ENCODE measurements around the gene SERPINA9. TPM values are rescaled to one million over a fixed set of nuclear protein-coding genes. Genes with fewer than 3 reads are reported as not detected.

The SERPINA9 gene
- total and polyA plus RNA-seq, 8 donors = 1.1 TPM; not detected in 7

DNA sequence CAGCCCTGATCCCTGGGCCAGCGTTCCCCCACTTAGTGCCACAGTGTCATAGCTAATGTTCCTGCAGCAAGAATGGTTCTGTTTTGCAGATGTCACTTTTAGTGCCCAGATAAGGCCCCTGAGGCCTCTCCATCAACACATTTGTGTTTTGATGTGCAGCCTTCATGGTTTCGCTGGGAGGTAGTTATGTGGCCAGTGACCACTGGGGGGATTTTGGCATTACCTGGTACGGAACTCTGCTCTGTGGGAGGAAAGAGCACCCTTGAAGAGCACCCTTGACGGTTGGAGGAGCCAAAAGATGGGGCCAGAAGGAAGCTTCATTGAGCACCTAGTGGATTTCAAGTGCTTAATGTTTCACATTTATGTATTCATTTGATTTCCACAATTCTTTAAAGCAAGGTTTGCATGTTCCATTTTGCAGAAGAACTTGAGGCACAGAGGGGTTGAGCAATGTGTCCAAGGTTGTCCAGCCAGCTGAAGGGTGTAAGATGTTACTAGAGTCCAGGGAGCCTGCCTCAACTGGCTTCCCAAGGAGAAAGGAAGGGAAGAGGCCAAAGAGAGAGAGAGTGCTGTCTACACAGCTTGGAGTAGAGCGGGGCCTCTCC lies 36.4 kb downstream of the SERPINA9 start:
- Histone ChIP-seq H3K4me3 (no peak overlapping the region), H3K36me3 (no peaks in the 10 kb centered on the region), H3K4me1 (no peaks in the 10 kb centered on the region), H3K27ac (no peak overlapping the region), H3K9me3 (no peaks in the 10 kb centered on the region), H3K27me3 (peaks cover 0 to 29% (median 0%) of the 10 kb centered on the region in 3 donors)
- 70 to 83% (median 77%) methylated on average over 5 of the region's 5 CpGs for WGBS, 5 donors
- TF ChIP-seq EP300 (IDR thresholded peaks at IDR 0.05) (no peak), POLR2AphosphoS5 (IDR thresholded peaks at IDR 0.05) (no peak), POLR2A (IDR thresholded peaks at IDR 0.05) (no peak)
- TF ChIP-seq, protein P1, sequence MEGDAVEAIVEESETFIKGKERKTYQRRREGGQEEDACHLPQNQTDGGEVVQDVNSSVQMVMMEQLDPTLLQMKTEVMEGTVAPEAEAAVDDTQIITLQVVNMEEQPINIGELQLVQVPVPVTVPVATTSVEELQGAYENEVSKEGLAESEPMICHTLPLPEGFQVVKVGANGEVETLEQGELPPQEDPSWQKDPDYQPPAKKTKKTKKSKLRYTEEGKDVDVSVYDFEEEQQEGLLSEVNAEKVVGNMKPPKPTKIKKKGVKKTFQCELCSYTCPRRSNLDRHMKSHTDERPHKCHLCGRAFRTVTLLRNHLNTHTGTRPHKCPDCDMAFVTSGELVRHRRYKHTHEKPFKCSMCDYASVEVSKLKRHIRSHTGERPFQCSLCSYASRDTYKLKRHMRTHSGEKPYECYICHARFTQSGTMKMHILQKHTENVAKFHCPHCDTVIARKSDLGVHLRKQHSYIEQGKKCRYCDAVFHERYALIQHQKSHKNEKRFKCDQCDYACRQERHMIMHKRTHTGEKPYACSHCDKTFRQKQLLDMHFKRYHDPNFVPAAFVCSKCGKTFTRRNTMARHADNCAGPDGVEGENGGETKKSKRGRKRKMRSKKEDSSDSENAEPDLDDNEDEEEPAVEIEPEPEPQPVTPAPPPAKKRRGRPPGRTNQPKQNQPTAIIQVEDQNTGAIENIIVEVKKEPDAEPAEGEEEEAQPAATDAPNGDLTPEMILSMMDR (IDR thresholded peaks at IDR 0.05) = no peak
- DNase-seq = no peak
- intact Hi-C loops (cut with DNase I; ENCODE audit: low total_unique reads) = no loop called here

DNA sequence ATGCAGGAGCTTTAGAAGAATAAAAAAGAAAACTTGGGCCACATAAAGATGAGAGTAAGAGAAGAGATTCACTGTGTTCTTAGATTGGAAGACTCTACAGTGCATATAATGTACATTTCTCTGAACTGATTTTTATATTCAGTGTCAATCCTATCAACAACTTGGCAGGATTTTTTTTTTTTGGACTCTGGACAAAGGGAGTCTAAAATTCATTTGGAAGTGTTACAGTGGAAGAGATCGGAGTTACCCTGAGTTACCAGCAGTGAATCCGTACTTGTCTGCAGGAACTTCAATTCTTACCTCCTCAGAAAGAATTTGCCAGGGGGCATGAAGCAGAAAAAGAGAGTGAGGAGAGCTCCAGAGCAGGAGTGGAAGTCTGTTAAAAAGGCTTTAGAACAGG lies 47.4 kb downstream of the SERPINA9 start:
- TF ChIP-seq POLR2AphosphoS5 (IDR thresholded peaks at IDR 0.05) = no peak
- no peak for TF ChIP-seq EP300 (IDR thresholded peaks at IDR 0.05)
- H3K27ac ChIP-seq = no peak overlapping the region
- WGBS, 5 donors = 48 to 73% (median 66%) methylated on average over 2 of the region's 2 CpGs

DNA sequence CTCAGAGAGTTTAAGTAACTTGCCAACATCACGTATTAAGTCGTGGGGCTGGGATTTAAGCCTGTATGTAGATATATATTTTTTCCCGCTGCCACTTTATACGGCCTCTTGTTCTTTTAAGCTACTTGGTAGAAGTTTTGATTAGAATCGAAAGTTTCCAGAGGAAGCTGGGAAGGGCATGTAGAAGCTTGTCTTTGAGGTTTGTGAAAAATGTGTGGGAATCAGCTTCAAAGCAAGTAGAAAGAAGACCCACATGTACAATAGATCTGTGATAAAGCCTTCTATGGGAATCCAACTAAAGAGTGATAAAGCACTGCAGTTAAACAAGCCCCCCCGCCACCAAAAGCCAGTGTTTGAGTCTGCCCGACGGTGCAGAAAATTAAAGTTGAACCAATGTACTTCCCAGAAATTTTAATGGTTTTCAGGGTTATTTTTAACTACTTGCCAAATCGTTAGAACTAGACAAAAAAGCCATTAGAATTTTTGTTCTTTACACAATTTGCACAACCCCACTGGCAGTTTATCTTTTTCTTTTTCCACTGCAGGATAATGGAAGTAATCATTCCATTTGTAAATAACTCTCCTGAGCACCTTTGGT lies 48.9 kb downstream of the SERPINA9 start:
- H3K4me3 ChIP-seq = no peak overlapping the region
- peaks cover 0 to 33% (median 3%) of the 10 kb centered on the region in 3 donors for H3K27me3 ChIP-seq
- intact Hi-C loops (cut with DNase I; ENCODE audit: low total_unique reads) = no loop called here
- H3K4me1 ChIP-seq = no peaks in the 10 kb centered on the region
- no peak for DNase-seq
- H3K27ac ChIP-seq = no peak overlapping the region
- WGBS, 5 donors = 51 to 70% (median 61%) methylated on average over 9 of the region's 9 CpGs
- H3K9me3 ChIP-seq = peaks cover 0 to 7% (median 3%) of the 10 kb centered on the region in 4 donors
- no peaks in the 10 kb centered on the region for H3K36me3 ChIP-seq
- TF ChIP-seq EP300 (IDR thresholded peaks at IDR 0.05) = no peak
- TF ChIP-seq, protein P1 (IDR thresholded peaks at IDR 0.05) = no peak

More for the DNA sequence above, 47.4 kb downstream of the SERPINA9 start:
- H3K36me3 ChIP-seq = no peaks in the 10 kb centered on the region
- H3K4me3 ChIP-seq = no peak overlapping the region
- H3K4me1 ChIP-seq = no peaks in the 10 kb centered on the region
- peaks cover 0 to 30% (median 3%) of the 10 kb centered on the region in 3 donors for H3K27me3 ChIP-seq
- peaks cover 0 to 7% (median 3%) of the 10 kb centered on the region in 4 donors for H3K9me3 ChIP-seq
- intact Hi-C loops (cut with DNase I; ENCODE audit: low total_unique reads) = no loop called here
- no peak for DNase-seq

DNA sequence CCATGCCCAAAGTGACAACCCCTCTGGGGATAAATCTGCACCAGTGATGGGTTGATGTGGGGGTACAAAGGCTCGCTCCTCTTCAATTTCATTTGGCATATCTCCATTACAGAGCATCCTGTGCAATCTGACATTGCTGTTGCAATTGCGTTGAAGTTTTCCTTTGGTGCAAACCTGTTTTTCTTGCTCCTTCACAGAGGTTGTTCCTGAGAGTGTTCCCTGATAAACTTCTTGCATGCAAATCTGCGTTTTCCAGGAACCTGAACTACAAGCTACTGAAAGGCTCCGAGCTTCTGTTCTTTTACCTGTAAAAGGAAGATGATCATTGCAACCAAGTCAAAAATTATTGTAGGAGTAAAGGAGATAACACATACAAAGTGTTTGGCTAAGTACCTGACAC lies 49.5 kb downstream of the SERPINA9 start:
- H3K9me3 ChIP-seq = peaks cover 0 to 7% (median 2%) of the 10 kb centered on the region in 4 donors
- H3K4me3 ChIP-seq = no peak overlapping the region
- intact Hi-C loops (cut with DNase I; ENCODE audit: low total_unique reads) = no loop called here
- H3K27ac ChIP-seq = no peak overlapping the region
- peaks cover 0 to 33% (median 3%) of the 10 kb centered on the region in 3 donors for H3K27me3 ChIP-seq
- TF ChIP-seq POLR2AphosphoS5 (IDR thresholded peaks at IDR 0.05) (no peak), POLR2A (IDR thresholded peaks at IDR 0.05) (no peak), EP300 (IDR thresholded peaks at IDR 0.05) (no peak)
- TF ChIP-seq, protein P1 (IDR thresholded peaks at IDR 0.05) = no peak
- H3K36me3 ChIP-seq = no peaks in the 10 kb centered on the region
- no peaks in the 10 kb centered on the region for H3K4me1 ChIP-seq
- peak in 1 of 2 donors; percentile 59 for DNase-seq
- 30 to 65% (median 39%) methylated on average over 4 of the region's 4 CpGs for whole genome bisulfite sequencing, 5 donors

DNA sequence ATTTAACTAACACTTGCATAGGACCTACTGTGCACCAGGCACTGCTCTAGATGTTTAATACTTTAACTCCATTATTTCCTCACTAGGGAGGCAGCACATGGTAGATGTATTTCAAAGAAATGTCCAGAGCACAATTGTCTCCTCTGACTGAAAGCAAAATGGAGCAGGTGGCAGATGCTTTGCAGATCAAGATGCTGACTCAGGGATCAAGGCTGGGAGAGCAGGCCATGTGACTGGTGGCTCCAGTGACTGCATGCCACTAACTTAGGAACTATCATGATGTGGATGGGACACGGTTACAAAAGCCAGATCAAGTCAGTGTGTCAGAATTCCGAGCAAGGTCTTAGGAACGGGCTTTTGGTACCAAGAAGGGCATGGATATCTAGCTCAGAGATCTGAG lies 51.6 kb downstream of the SERPINA9 start:
- TF ChIP-seq POLR2A (IDR thresholded peaks at IDR 0.05) = no peak
- TF ChIP-seq, protein P1 (IDR thresholded peaks at IDR 0.05) = no peak
- TF ChIP-seq POLR2AphosphoS5 (IDR thresholded peaks at IDR 0.05) = no peak
- TF ChIP-seq EP300 (IDR thresholded peaks at IDR 0.05) = no peak
- intact Hi-C loops (cut with DNase I; ENCODE audit: low total_unique reads) = no loop called here
- H3K27ac ChIP-seq = no peak overlapping the region
- H3K9me3 ChIP-seq = peaks cover 0 to 2% (median 0%) of the 10 kb centered on the region in 4 donors
- H3K36me3 ChIP-seq = no peaks in the 10 kb centered on the region
- peaks cover 0 to 33% (median 3%) of the 10 kb centered on the region in 3 donors for H3K27me3 ChIP-seq
- WGBS, 5 donors = 61 to 97% (median 79%) methylated on average over 3 of the region's 3 CpGs
- H3K4me3 ChIP-seq = no peak overlapping the region
- H3K4me1 ChIP-seq = no peaks in the 10 kb centered on the region
- no peak for DNase-seq
